GM12874 (cell line): ENCODE data around the gene APOA5.

ENCODE experiments used
- TF ChIP-seq, protein P1 (sequence below): IDR thresholded peaks from 2 replicates; pipeline ENCODE4 v1.5.1; 2011; ENCODE audit warnings: low read depth, mild to moderate bottlenecking, control low read depth, low read length, moderate library complexity; ENCODE audit not compliant: insufficient read depth

The APOA5 gene, protein sequence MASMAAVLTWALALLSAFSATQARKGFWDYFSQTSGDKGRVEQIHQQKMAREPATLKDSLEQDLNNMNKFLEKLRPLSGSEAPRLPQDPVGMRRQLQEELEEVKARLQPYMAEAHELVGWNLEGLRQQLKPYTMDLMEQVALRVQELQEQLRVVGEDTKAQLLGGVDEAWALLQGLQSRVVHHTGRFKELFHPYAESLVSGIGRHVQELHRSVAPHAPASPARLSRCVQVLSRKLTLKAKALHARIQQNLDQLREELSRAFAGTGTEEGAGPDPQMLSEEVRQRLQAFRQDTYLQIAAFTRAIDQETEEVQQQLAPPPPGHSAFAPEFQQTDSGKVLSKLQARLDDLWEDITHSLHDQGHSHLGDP

DNA sequence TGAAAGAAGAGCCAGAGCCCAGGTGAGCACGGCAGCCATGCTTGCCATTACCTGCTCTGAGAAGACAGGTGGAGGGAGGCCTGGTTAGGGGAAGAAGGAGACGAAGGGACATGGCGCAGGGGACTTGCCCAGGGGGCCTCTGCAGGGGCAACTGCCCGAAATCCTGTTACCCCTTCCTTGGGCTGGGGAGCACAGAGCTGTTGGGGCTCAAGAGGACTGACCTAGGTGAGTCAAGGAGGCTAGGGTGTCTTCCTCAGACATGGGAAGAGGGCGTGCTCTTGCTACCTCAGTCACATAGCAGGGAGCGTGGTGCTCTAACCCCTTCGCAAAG, at the start of gene APOA5:
Gene APOA5, minus strand, starts transcription at position 67 of the 331 bp plus-strand sequence. Its CDS starts 19 bp downstream, at position 48.
- TF ChIP-seq, protein P1, sequence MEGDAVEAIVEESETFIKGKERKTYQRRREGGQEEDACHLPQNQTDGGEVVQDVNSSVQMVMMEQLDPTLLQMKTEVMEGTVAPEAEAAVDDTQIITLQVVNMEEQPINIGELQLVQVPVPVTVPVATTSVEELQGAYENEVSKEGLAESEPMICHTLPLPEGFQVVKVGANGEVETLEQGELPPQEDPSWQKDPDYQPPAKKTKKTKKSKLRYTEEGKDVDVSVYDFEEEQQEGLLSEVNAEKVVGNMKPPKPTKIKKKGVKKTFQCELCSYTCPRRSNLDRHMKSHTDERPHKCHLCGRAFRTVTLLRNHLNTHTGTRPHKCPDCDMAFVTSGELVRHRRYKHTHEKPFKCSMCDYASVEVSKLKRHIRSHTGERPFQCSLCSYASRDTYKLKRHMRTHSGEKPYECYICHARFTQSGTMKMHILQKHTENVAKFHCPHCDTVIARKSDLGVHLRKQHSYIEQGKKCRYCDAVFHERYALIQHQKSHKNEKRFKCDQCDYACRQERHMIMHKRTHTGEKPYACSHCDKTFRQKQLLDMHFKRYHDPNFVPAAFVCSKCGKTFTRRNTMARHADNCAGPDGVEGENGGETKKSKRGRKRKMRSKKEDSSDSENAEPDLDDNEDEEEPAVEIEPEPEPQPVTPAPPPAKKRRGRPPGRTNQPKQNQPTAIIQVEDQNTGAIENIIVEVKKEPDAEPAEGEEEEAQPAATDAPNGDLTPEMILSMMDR, result no peak

DNA sequence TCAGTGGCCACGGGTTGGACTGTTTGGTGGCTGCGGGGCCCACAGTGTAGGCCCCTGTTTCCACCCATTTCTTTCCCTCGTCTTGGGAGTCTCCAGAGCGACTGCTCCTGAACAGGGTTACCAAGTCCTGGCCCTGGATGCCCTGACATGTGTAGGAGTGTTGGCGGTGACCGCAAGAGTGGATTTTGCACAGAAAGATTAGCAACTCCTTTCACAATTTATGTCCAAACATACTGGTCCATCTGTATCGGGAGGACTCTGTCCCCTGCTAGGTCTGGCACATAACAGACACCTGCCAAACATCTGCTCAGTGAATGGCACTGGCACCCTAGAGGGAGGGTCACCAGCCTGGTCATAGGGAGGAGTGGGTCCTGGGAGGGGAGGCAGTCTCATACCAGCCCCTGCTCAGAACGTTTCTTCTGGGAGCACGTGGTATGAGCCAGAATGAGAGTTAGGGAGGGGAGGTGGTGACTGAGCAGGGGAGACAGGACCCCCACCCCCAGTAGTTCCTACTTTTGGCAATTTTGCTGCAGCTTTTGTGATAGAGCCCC, 49.1 kb upstream of the APOA5 start:
- TF ChIP-seq, protein P1, result no peak

DNA sequence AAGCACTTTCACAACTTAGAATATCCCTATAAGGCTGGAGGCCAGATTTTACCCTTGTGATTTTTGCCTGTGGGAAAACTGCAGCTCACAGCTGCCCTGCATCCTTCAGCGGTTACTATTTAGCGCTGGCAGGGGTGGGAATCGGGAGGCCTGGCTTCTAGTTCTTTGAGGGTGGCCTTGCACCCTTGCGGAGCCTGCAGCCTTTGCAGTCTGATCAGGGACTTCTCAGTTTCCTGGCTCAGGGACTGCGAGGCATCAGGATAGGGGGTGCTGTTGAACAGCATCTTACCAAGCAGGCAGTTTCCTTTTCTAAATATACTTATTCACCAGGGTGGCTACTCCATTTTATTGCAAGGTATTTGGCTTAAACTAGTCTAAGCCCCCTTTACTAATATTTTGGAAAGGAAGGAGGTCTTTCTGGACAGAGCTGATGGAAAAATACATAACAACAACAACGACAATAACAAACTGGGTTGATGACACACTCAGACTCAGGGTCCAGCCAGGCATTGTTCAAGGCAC, 48.6 kb upstream of the APOA5 start:
- TF ChIP-seq, protein P1, result 0 out of 2 replicates have a peak, but pooled peaks have one; percentile 4

DNA sequence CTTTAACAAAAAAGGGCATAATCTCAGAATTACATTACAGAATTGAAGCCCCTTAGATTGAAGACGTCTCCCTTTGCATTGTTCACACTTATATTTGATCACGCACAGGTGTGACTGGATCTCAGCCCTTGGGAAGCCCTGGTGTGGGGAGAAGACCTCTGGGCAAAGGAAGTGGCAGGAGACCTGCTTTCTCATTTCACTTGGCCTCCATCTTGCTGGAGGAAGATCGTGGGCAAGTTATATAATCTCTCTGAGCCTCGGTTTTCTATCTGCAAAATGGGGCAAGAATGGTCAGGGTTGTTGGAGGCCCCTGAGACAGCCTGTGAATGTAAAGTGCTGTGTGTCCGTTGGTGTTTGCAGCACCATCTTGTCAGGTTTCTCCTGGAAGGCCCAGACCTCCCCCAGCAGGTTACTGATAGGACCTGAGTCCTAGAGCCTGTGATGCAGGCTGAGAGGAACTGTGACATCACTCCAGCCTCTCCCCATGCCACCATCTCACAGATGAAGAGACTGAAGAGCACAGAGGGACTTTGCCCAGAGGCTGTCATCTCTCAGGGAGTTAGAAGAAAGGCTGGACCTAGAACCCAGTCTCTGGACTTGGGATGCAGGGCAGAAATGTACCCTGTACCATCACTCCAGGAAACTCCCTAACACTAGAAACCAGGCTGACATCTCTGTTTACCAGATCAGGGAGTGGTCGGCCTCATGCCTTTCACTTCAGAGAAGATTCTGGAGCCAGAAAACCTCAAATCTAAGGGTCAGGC, 46.8 kb upstream of the APOA5 start:
- TF ChIP-seq, protein P1, result no peak

DNA sequence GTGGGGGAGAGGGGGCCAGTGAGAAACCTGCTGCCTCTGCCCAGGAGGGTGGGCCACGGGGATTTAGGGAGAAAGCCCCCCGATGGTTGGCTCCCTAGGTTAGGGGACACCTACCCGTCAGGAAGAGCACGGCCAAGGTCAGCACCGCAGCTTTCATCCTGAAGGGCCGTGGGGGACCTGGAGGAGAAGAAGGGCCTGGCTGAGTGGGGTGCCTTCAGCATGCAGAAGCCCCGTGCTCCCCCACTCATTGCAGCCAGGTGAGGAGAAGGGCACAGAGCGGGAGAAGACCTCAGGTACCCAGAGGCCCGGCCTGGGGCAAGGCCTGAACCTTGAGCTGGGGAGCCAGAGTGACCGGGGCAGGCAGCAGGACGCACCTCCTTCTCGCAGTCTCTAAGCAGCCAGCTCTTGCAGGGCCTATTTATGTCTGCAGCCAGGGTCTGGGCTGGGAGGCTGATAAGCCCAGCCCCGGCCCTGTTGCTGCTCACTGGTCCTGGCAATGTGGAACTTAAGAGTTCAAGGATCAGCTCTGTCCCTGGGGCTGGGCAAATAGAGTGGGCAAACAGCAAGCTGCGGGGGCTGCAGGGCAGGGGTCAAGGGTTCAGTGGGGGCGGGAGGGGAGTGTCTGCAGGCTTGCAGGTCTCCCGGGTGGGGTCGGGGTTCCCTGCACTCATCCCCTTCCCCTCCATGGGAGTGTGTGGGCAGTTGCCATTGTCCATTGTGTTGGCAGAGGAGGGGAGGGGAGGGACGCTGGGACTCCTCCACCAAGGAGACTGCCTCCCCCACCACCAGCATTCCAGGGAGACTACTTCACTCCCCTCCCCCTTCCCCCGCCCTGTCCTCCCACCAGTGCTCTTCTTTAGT, 45.8 kb upstream of the APOA5 start, which contains the start of gene APOA1:
Gene APOA1, minus strand, starts transcription at position 392 of the 861 bp plus-strand sequence. Its CDS starts 235 bp downstream, at position 157.
- TF ChIP-seq, protein P1, result no peak

DNA sequence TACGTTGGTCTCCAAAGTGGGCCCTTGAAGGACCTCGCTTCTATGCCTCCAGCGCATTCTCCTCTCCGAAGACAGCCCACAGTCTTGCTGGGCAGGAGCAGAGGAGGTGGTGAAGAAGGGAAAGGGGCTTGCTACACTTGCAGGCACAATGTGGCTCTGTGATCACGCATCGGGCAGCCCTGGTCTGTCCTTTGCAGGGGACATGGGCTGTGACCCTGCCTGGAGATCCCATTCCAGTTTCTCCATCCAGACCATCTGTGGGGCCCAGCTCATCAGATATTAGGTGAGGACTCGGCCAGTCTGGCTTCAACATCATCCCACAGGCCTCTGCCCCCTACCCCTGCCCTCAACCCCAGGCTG, 44.9 kb upstream of the APOA5 start:
- TF ChIP-seq, protein P1, result no peak
